HG02571 (cell line): ENCODE data around the gene HPCAL1.
A peak's percentile ranks its signal among the peaks of the same experiment; 100 is the strongest.

Experiments used
- ATAC-seq: cut with Tn5 transposase; IDR thresholded peaks from one replicate; pipeline ENCODE4 v1.9.1; 2021; ENCODE audit warnings: mild to moderate bottlenecking, moderate library complexity; ENCODE audit not compliant: unreplicated experiment

HPCAL1 gene

GRCh38 chr2:10300997-10301940 is 1.4 kb upstream of the HPCAL1 start:
- no peak for ATAC-seq

GRCh38 chr2:10301941-10302478 is 694 bp upstream of the HPCAL1 start:
- ATAC-seq: no peak

- peak; percentile 9 for ATAC-seq
These were observed 533 bp downstream of the HPCAL1 start for GRCh38 chr2:10303181-10303693.

- peak; percentile 12 for ATAC-seq
These were observed 1.1 kb downstream of the HPCAL1 start for GRCh38 chr2:10303694-10304378.

GRCh38 chr2:10304458-10305253 is 2.0 kb downstream of the HPCAL1 start:
- no peak for ATAC-seq

- ATAC-seq: no peak
These were observed 2.5 kb downstream of the HPCAL1 start for GRCh38 chr2:10305254-10305635.

GRCh38 chr2:10305715-10306114 is 3.0 kb downstream of the HPCAL1 start:
- no peak for ATAC-seq

- ATAC-seq: no peak
These were observed 4.3 kb downstream of the HPCAL1 start for GRCh38 chr2:10306901-10307463.

- no peak for ATAC-seq
These were observed 5.0 kb downstream of the HPCAL1 start for GRCh38 chr2:10307561-10308156.

GRCh38 chr2:10308866-10309265 is 6.2 kb downstream of the HPCAL1 start:
- no peak for ATAC-seq

GRCh38 chr2:10309286-10309685 is 6.6 kb downstream of the HPCAL1 start:
- no peak for ATAC-seq

- ATAC-seq: no peak
These were observed 7.7 kb downstream of the HPCAL1 start for GRCh38 chr2:10310309-10310888.

GRCh38 chr2:10311736-10312135 is 9.0 kb downstream of the HPCAL1 start:
- ATAC-seq: no peak

- ATAC-seq: no peak
These were observed 9.8 kb downstream of the HPCAL1 start for GRCh38 chr2:10312437-10312957.

- no peak for ATAC-seq
These were observed 13.6 kb downstream of the HPCAL1 start for GRCh38 chr2:10316336-10316735.

- ATAC-seq: no peak
These were observed 14.2 kb downstream of the HPCAL1 start for GRCh38 chr2:10316860-10317259.

- ATAC-seq: no peak
These were observed 14.9 kb downstream of the HPCAL1 start for GRCh38 chr2:10317646-10318045.

- no peak for ATAC-seq
These were observed 15.6 kb downstream of the HPCAL1 start for GRCh38 chr2:10318345-10318744.

- no peak for ATAC-seq
These were observed 17.3 kb downstream of the HPCAL1 start for GRCh38 chr2:10319892-10320574.
